Activated effector memory CD4-positive, alpha-beta T cell treated with anti-CD3 and anti-CD28 coated beads, Interleukin-2, amount 50 U/mL, for 16 hours (primary cell): Measurements from ENCODE around the gene KIF12.
"Not testable (repeated sequence)": the region's sequence is repeated elsewhere in the genome, so short reads cannot be mapped to it uniquely, and the experiment has no call there.

Experiments
- DNase-seq: peaks from one replicate; pipeline ENCODE4 v3.0.0-alpha.2; 2020

KIF12 gene

GRCh38 chr9:114098936-114099668 lies at the start of gene KIF12:
Gene KIF12 (minus strand): TSS chr9:114099292. CDS start chr9:114099276, 16 bp downstream.
- peak; percentile 36 for DNase-seq

DNA sequence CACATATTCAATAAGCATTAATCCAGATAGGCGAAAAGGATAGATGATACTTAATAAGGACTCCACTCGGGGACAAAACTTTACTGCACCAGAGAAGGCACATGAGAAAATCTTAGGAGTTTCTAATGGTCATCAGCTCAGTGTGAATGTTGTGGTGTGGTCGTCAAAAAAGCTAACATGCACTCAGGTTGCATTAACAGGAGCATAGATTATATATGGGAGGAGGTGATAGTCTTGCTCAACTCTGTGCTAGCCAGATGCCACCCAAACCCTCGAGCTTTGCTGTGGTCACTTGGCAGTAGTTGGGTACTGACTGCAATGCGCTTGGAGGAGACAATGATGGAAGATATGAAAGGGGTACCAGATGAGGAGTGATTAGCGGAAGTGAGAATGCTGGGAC lies 47.6 kb upstream of the KIF12 start:
- no peak for DNase-seq

- no peak for DNase-seq
Measured at GRCh38 chr9:114143234-114143633, 44.1 kb upstream of the KIF12 start.

GRCh38 chr9:114141553-114142402 lies 42.7 kb upstream of the KIF12 start:
- DNase-seq, result no peak

DNA sequence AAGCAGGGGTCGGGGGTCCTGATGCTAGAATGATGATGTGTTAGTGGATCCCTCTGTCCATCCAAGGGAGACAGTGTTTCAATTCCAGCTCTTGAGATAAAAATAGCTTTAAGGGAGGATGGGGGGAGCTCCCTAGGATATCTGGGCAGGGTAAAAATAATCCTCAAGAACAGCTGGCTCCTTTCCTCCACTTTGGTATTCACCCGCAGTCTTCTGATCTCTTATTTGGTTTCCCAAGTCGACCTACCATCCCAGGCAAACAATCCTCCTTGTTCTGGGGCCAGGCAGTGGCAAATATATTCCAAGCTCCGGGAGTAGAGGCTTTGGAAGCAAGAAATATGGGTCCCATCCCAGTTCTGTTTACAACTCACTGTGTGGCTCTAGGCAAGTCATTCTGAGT lies 41.8 kb upstream of the KIF12 start:
- no peak for DNase-seq

DNA sequence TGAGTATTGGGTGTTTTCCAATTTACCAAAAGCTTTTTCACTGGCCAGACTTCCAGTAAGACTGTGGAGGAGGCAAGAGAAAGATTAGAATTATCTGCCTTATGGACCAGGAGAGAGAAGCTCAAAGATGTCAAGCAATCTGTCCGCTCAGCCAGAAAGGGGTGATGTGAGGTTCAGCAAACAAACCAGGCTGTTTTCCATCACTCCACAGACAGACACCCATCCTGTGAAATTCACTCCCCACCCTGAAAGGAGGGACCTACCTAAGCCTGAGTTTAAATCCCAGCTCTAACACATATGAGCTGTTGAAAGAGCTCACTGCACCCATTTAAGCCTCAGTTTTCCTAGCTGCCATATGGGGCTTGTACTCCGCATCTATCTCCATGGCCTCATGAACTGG lies 41.3 kb upstream of the KIF12 start:
- DNase-seq, result no peak

- no peak for DNase-seq
Measured at GRCh38 chr9:114139071-114139470, 40.0 kb upstream of the KIF12 start.

DNA sequence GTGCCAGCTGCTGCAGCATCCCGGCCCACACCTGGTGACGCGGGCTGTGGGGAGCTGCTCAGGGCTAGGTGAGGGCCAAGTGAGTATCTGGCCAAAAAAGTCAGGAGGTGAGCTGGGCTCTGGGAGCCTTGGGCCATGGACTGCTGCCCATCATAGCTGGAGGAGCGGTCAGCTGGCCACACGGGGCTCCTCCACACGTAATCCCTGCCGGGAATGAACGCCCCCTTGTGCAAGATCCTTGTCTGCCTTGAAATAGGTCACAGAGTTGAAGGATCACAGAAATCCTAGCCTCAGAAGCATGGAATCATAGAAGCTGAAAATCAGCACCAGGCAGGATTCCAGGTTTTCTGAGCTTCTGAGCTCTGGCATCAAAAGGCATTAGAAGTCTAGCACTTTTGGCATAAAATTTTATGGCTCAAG lies 39.5 kb upstream of the KIF12 start:
- no peak for DNase-seq

GRCh38 chr9:114137831-114138230 lies 38.7 kb upstream of the KIF12 start:
- no peak for DNase-seq

GRCh38 chr9:114134827-114135396 lies 35.8 kb upstream of the KIF12 start:
- no peak for DNase-seq

DNA sequence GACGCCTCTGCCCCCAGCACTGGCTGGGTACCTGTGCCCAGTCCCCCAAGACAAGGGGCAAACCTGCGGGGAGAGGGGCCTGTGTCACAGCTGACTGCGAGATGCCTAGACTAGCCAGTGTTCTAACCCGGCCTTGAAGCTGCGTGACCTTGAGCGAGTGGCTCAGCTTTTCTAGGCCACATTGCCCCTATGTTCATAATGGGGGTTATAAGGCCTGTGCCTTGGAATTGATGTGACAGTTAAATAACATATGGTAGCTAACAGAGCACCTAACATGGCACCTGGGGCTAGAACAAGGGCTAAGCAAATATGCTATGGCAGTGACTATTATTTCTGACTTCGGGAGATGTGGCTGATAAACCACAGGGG lies 33.4 kb upstream of the KIF12 start:
- DNase-seq, result no peak

DNA sequence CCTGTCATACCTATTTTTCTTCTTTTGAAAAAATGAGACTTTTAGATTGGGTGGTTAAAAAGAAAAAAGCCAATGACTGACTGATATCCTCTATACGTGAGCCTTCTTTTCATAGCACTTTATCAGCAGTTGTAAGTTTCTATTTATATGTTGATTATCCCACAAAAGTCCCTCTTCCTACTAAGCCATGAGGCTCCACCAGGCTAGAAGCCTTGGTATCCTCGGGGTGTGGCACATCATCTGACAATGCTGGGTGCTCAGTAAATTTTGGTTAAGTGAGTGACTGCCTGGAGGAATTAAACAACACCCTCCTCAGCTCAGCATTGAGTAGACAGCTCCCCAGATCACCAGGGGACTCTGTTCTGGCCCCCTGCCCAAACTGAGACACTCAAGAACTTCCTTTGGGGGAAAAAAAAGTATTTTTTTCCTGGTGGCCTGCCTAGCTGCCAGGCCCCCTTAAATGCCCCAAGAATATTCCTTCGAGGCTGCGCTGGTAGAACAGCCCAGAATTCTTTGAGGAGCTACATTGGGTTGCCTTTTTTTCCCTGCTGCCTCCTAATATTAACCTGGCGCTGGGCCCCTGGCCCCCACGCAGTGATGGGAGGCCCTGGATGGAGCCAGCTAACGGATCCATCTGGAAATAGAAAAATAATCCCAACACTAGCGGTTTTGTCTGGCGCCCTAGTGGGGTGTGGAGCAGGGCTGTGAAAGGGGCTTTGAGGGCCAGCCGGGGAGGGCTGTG lies 32.9 kb upstream of the KIF12 start:
- DNase-seq, result no peak

GRCh38 chr9:114130624-114131277 lies 31.7 kb upstream of the KIF12 start:
- no peak for DNase-seq

GRCh38 chr9:114130141-114130540 lies 31.0 kb upstream of the KIF12 start:
- no peak for DNase-seq

DNA sequence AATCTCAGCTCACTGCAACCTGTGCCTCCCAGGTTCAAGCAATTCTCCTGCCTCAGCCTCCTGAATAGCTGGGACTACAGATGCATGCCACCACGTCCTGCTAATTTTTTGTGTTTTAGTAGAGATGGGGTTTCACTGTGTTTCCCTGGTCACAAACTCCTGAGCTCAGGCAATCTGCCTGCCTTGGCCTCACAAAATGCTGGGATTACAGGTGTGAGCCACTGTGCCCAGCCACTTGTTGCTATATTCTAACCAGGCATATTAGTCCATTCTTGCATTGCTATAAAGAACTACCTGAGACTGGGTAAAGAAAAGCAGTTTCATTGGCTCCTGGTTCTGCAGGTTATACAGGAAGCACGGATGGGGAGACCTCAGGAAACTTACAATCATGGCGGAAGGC lies 29.7 kb upstream of the KIF12 start:
- not testable (repeated sequence) for DNase-seq

DNA sequence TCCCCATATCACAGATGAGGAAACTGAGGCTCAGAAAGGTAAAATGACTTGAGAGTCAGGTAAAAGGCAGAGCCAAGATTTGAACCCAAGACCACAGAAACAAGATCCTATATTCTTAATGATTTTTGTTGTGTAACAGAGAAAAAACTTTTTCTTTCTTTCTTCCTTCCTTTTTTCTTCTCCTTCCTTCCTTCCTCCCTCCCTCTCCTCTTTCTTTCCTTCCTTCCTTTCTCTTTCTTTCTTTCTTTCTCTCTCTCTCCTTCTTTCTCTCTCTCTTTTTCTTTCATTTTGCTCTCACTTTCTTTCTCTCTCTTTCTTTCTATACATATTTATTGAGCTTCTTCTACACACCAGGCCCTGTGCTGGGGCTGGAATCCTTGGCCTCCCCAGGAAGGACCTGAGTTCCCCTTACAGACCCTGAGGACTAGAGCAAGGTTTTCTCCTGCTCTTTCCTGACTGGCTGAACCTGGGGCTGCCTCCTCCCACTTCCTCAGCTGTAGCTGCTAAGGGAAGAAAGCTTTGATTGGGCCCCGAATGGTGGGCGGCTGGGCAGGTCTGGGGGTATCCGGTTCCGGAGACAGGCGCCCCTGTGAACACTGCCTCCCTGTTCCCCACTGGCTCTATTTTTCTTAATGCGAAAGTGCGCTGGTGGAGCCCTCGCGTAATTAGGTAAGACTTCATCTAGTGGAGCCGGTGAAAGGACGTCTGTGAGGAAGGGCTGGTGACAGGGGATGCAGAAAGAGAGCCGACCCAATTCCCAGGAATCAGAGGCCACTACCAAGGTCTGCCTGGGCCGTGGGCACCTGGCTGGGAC lies 27.4 kb upstream of the KIF12 start:
- DNase-seq, result peak; percentile 31

- peak; percentile 28 for DNase-seq
Measured at GRCh38 chr9:114125476-114126013, 26.5 kb upstream of the KIF12 start.

DNA sequence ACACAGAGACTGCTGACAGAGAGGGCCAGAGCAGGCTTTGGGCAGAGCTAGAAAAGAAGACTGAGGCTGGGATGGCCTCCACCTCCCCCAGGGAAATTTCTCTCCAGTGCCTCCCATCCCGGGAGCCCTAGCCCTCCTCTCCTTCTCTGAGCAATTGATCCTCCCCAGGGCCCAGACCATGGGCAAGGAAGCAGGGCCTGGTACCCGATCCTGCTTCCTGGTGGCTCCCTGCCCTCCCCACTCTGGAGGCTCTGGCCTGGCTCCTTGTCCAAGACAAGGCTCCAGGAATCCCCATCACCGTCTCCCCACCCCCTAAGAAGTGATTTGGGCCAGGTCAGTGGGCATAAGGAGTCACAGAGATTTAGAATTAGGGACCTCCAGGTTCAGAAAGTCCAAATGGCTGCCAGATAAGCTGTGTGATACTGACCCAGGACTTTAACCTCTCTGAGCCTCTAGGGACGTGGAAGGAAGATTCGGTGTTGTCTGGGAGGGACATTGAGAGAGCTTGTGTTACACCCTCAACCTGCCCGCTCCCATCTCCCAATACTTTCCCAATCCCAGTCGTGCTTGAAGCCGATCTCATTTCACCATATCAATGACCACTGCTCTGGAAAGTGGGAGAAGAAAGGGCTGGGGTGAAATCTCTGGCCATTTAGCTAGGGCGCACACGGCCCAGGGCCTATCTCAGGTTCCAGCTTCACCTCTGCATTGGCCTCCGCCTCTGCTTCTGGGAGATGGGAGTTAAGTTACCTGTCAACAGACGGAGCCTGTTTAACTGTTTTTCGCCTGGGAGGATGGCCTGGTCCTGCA lies 25.8 kb upstream of the KIF12 start:
- DNase-seq, result peak; percentile 42

- peak; percentile 12 for DNase-seq
Measured at GRCh38 chr9:114124138-114124537, 25.0 kb upstream of the KIF12 start.
